GM23338 (cell line): Measurements from ENCODE around the gene CTNNA2. TPM values are rescaled to one million over a fixed set of nuclear protein-coding genes. Genes with fewer than 3 reads are reported as not detected.
A peak's percentile ranks its signal among the peaks of the same experiment; 100 is the strongest.

Experiments
- ATAC-seq: fragments of 200-7000 bp; cut with Tn5 transposase; 3 replicates; pipeline ENCODE4 v1.9.1; 2020
- DNase-seq: peaks from one replicate; pipeline ENCODE4 v3.0.0-alpha.2; 2015; ENCODE audit warnings: low spot score
- H2AFZ ChIP-seq: fragments of 200-600 bp; sonication (generic); 2 replicates; pipeline ENCODE4 v1.8.0; 2016; ENCODE audit warnings: antibody characterized with exemption, mild to moderate bottlenecking, moderate library complexity
- H3F3A ChIP-seq: fragments of 200-600 bp; sonication (generic); replicated peaks from 2 replicates; pipeline ENCODE4 v1.8.0; 2017; ENCODE audit warnings: antibody characterized with exemption, mixed run types, low read depth
- H3K27ac ChIP-seq: fragments of 200-600 bp; sonication (generic); 2 replicates; pipeline ENCODE4 v1.6.1; 2016; ENCODE audit warnings: low read depth
- H3K27me3 ChIP-seq: fragments of 200-600 bp; sonication (generic); 2 replicates; pipeline ENCODE4 v1.8.0; 2016; ENCODE audit warnings: mild to moderate bottlenecking, mixed run types, moderate library complexity; ENCODE audit not compliant: insufficient read depth
- H3K36me3 ChIP-seq: fragments of 200-600 bp; sonication (generic); 2 replicates; pipeline ENCODE4 v1.8.0; 2016; ENCODE audit warnings: mild to moderate bottlenecking; ENCODE audit not compliant: insufficient read depth
- H3K4me1 ChIP-seq: fragments of 200-600 bp; sonication (generic); 2 replicates; pipeline ENCODE4 v1.8.0; 2016; ENCODE audit warnings: mild to moderate bottlenecking, moderate library complexity; ENCODE audit not compliant: insufficient read depth
- H3K4me2 ChIP-seq: fragments of 200-600 bp; sonication (generic); 2 replicates; pipeline ENCODE4 v1.7.1; 2017; ENCODE audit warnings: mixed run types
- H3K4me3 ChIP-seq: fragments of 200-600 bp; sonication (generic); 2 replicates; pipeline ENCODE4 v1.6.1; 2016; ENCODE audit warnings: mixed run types
- H3K79me2 ChIP-seq: fragments of 200-600 bp; sonication (generic); replicated peaks from 2 replicates; pipeline ENCODE4 v1.8.0; 2017; ENCODE audit warnings: mild to moderate bottlenecking; ENCODE audit not compliant: insufficient read depth
- H3K9me2 ChIP-seq: fragments of 200-600 bp; sonication (generic); 2 replicates; pipeline ENCODE4 v1.8.0; 2017; ENCODE audit not compliant: insufficient read depth
- H4K20me1 ChIP-seq: fragments of 200-600 bp; sonication (generic); replicated peaks from 2 replicates; pipeline ENCODE4 v1.8.0; 2017; ENCODE audit warnings: mild to moderate bottlenecking; ENCODE audit not compliant: insufficient read depth
- H3K27ac Mint-ChIP-seq: 2 replicates; pipeline ENCODE4 v1.8.0; 2020; ENCODE audit warnings: inconsistent platforms, mild to moderate bottlenecking, moderate library complexity, mixed read lengths
- H3K27me3 Mint-ChIP-seq: 3 replicates; pipeline ENCODE4 v1.8.0; 2022; ENCODE audit warnings: low read depth, mild to moderate bottlenecking, moderate library complexity, mixed read lengths, inconsistent platforms; ENCODE audit not compliant: insufficient read depth, poor library complexity
- H3K36me3 Mint-ChIP-seq: 3 replicates; pipeline ENCODE4 v1.8.0; 2021; ENCODE audit warnings: low read depth, mild to moderate bottlenecking, inconsistent platforms, moderate library complexity, mixed read lengths
- H3K4me1 Mint-ChIP-seq: 3 replicates; pipeline ENCODE4 v1.8.0; 2020; ENCODE audit warnings: mild to moderate bottlenecking, inconsistent platforms, mixed read lengths
- H3K4me3 Mint-ChIP-seq: 3 replicates; pipeline ENCODE4 v1.8.0; 2021; ENCODE audit warnings: moderate library complexity, mild to moderate bottlenecking, inconsistent platforms, mixed read lengths
- H3K9me3 Mint-ChIP-seq: 3 replicates; pipeline ENCODE4 v1.8.0; 2020; ENCODE audit warnings: moderate library complexity, mild to moderate bottlenecking, inconsistent platforms, mixed read lengths
- CREB1 ChIP-seq: fragments of 250-450 bp; sonication (Bioruptor Pico); IDR thresholded peaks from 2 replicates; pipeline ENCODE4 v1.5.0; 2020; ENCODE audit warnings: low read depth, mild to moderate bottlenecking, moderate library complexity
- CTCF ChIP-seq, 2 experiments: fragments of 200-600 bp in 1 of 2; sonication (generic) in 1 of 2; conservative IDR thresholded peaks; 2 replicates each; pipeline versions ENCODE4 v1.5.1 to v1.6.1; 2016 to 2017; ENCODE audit warnings: antibody characterized with exemption in 2 of 2, low read depth in 2 of 2, mild to moderate bottlenecking in 2 of 2, moderate library complexity in 1 of 2
- EZH2phosphoT487 ChIP-seq: fragments of 200-600 bp; sonication (generic); IDR thresholded peaks from one replicate; pipeline ENCODE4 v1.8.1; 2018; ENCODE audit warnings: antibody characterized with exemption; ENCODE audit not compliant: unreplicated experiment
- JUNB ChIP-seq: IDR thresholded peaks from one replicate; pipeline ENCODE4 v1.6.1; 2016; ENCODE audit warnings: antibody characterized with exemption; ENCODE audit not compliant: unreplicated experiment
- NANOG ChIP-seq: IDR thresholded peaks from 2 replicates; pipeline ENCODE4 v1.6.1; 2016; ENCODE audit warnings: antibody characterized with exemption, borderline replicate concordance
- POLR2AphosphoS5 ChIP-seq: IDR thresholded peaks from 2 replicates; pipeline ENCODE4 v1.6.1; 2016; ENCODE audit warnings: antibody characterized with exemption, low read depth
- ZNF114 ChIP-seq: fragments of 250-450 bp; sonication (Bioruptor Pico); IDR thresholded peaks from 2 replicates; pipeline ENCODE4 v1.5.0; 2020; ENCODE audit warnings: mild to moderate bottlenecking, moderate library complexity
- ZNF462 ChIP-seq: fragments of 250-450 bp; sonication (Bioruptor Pico); IDR thresholded peaks from 2 replicates; pipeline ENCODE4 v1.5.0; 2020; ENCODE audit warnings: mild to moderate bottlenecking, moderate library complexity
- polyA plus RNA-seq: library from polyadenylated mRNA; unstranded; fragments of >200 nt; fragmentation: Nextera tagmentation; extraction: Ambion mirVana; gene quantifications from 2 replicates; pipeline ENCODE4 v1.2.1, GENCODE V29; 2016
- total RNA-seq: library from RNA; depleted of rRNA; stranded (reverse); fragments of >200 nt; shearing (Covaris generic); gene quantifications from 2 replicates; pipeline ENCODE4 v1.2.3, GENCODE V29; 2014
- TF ChIP-seq, protein P1 (sequence below): IDR thresholded peaks from one replicate; pipeline ENCODE4 v1.6.1; 2018; ENCODE audit warnings: antibody characterized with exemption; ENCODE audit not compliant: unreplicated experiment

Gene CTNNA2
- total and polyA plus RNA-seq, 2 experiments from 2014 or later = 6.4 to 15.6 TPM

DNA sequence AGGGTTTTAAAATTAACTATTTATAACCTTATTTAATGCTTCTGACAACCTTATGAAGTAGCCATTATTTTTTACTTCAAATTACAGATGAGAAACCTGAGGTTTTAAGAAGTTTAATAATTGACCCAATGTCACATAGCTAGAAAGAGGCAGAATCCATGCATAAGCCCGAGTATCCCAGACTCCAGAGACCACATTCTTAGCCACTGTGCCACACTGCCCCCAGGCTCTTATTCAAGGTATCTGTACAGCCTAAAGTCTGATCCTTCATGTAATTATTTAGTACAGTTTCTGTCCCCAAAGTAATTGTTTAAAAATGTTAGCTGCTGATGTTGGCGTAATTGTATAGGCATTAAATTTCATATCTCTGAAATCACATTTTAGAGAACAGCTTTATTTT lies 916.4 kb downstream of the CTNNA2 start:
- no peak overlapping the region for H3K27ac Mint-ChIP-seq
- Histone ChIP-seq H3K9me2 (no peaks in the 10 kb centered on the region), H3K4me3 (no peak overlapping the region), H3F3A (no peaks in the 10 kb centered on the region), H2AFZ (no peak overlapping the region), H3K79me2 (no peaks in the 10 kb centered on the region), H4K20me1 (no peaks in the 10 kb centered on the region), H3K36me3 (no peaks in the 10 kb centered on the region), H3K4me1 (no peaks in the 10 kb centered on the region), H3K27ac (no peak overlapping the region), H3K4me2 (no peak overlapping the region), H3K27me3 (no peaks in the 10 kb centered on the region)
- H3K36me3 Mint-ChIP-seq = no peaks in the 10 kb centered on the region
- ATAC-seq (no peak), DNase-seq (peak; percentile 9)
- peaks cover 5% of the 10 kb centered on the region for H3K4me1 Mint-ChIP-seq
- H3K4me3 Mint-ChIP-seq = no peak overlapping the region
- H3K27me3 Mint-ChIP-seq = no peaks in the 10 kb centered on the region
- no peak for TF ChIP-seq EZH2phosphoT487
- no peak for TF ChIP-seq ZNF114 (CRISPR knock-in tag)
- TF ChIP-seq NANOG = no peak
- TF ChIP-seq, protein P1, sequence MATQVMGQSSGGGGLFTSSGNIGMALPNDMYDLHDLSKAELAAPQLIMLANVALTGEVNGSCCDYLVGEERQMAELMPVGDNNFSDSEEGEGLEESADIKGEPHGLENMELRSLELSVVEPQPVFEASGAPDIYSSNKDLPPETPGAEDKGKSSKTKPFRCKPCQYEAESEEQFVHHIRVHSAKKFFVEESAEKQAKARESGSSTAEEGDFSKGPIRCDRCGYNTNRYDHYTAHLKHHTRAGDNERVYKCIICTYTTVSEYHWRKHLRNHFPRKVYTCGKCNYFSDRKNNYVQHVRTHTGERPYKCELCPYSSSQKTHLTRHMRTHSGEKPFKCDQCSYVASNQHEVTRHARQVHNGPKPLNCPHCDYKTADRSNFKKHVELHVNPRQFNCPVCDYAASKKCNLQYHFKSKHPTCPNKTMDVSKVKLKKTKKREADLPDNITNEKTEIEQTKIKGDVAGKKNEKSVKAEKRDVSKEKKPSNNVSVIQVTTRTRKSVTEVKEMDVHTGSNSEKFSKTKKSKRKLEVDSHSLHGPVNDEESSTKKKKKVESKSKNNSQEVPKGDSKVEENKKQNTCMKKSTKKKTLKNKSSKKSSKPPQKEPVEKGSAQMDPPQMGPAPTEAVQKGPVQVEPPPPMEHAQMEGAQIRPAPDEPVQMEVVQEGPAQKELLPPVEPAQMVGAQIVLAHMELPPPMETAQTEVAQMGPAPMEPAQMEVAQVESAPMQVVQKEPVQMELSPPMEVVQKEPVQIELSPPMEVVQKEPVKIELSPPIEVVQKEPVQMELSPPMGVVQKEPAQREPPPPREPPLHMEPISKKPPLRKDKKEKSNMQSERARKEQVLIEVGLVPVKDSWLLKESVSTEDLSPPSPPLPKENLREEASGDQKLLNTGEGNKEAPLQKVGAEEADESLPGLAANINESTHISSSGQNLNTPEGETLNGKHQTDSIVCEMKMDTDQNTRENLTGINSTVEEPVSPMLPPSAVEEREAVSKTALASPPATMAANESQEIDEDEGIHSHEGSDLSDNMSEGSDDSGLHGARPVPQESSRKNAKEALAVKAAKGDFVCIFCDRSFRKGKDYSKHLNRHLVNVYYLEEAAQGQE = no peak
- TF ChIP-seq CREB1 = no peak
- TF ChIP-seq CTCF (conservative IDR thresholded peaks at IDR 0.05; ENCODE audit: low read depth in 2 of 2) = peak in 1 of 2 experiments; percentile 40; a peak in 3 of 4 replicates
- no peak for TF ChIP-seq POLR2AphosphoS5
- no peak for TF ChIP-seq JUNB
- no peak for TF ChIP-seq ZNF462
- no peaks in the 10 kb centered on the region for H3K9me3 Mint-ChIP-seq
